MM.1S (cell line): ENCODE results near the gene ACSL5.

Experiments
- EZH2 ChIP-seq: fragments of 300-600 bp; sonication (generic); optimal IDR thresholded peaks from 2 replicates; pipeline ENCODE3; 2017; ENCODE audit warnings: low read depth, mild to moderate bottlenecking, antibody characterized with exemption, low read length, mixed read lengths
- EZH2phosphoT487 ChIP-seq: fragments of 300-600 bp; sonication (generic); IDR thresholded peaks from 2 replicates; pipeline ENCODE4 v1.6.1; 2018; ENCODE audit warnings: antibody characterized with exemption, low read length
- TF ChIP-seq, protein P1 (sequence below): fragments of 300-600 bp; sonication (generic); IDR thresholded peaks from 2 replicates; pipeline ENCODE4 v1.5.1; 2016; ENCODE audit warnings: antibody characterized with exemption, low read length, mixed read lengths

DNA sequence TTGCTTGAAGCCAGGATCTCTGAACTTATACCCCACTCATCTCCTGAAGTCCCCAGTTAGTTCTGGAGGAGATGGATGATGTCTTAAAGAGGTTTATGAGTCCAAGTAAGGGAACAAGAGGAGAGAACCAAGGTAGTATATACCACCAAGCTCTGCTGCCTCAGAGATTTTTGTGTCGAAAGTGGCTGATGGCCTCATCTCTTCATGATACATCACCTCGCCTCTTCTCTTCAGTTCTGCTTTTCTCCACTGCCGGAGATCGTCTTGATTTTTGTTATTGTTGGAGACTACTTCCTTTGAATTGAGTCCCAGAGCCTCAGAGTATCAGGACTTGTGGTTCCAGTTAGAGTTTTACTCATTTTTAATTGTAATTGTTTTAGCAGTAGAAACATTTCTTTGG is 75.0 kb downstream of the ACSL5 start:
- TF ChIP-seq, protein P1, sequence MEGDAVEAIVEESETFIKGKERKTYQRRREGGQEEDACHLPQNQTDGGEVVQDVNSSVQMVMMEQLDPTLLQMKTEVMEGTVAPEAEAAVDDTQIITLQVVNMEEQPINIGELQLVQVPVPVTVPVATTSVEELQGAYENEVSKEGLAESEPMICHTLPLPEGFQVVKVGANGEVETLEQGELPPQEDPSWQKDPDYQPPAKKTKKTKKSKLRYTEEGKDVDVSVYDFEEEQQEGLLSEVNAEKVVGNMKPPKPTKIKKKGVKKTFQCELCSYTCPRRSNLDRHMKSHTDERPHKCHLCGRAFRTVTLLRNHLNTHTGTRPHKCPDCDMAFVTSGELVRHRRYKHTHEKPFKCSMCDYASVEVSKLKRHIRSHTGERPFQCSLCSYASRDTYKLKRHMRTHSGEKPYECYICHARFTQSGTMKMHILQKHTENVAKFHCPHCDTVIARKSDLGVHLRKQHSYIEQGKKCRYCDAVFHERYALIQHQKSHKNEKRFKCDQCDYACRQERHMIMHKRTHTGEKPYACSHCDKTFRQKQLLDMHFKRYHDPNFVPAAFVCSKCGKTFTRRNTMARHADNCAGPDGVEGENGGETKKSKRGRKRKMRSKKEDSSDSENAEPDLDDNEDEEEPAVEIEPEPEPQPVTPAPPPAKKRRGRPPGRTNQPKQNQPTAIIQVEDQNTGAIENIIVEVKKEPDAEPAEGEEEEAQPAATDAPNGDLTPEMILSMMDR = no peak
- TF ChIP-seq EZH2phosphoT487 = no peak
- no peak for TF ChIP-seq EZH2
